Neuronal stem cell (in vitro differentiated cells): ENCODE results near the gene LSP1.

Experiments used
- DNase-seq: peaks from one replicate; pipeline ENCODE4 v3.0.0-alpha.2; 2013; ENCODE audit warnings: low spot score
- H2AFZ ChIP-seq: one replicate; pipeline ENCODE4 v1.6.1; 2013; ENCODE audit warnings: mild to moderate bottlenecking, low read length, inconsistent platforms
- H2AK5ac ChIP-seq: 2 replicates; pipeline ENCODE4 v1.6.1; 2013; ENCODE audit warnings: low read depth, mild to moderate bottlenecking, inconsistent platforms, low read length, moderate library complexity, mixed read lengths
- H2BK120ac ChIP-seq: 2 replicates; pipeline ENCODE4 v1.6.1; 2013; ENCODE audit warnings: low read depth, mild to moderate bottlenecking, inconsistent platforms, low read length, moderate library complexity, mixed read lengths
- H2BK12ac ChIP-seq: one replicate; pipeline ENCODE4 v1.6.1; 2013; ENCODE audit warnings: low read length, inconsistent platforms
- H2BK15ac ChIP-seq: 2 replicates; pipeline ENCODE4 v1.6.1; 2013; ENCODE audit warnings: mild to moderate bottlenecking, low read length, inconsistent platforms, mixed read lengths
- H2BK5ac ChIP-seq: one replicate; pipeline ENCODE4 v1.6.1; 2013; ENCODE audit warnings: inconsistent platforms, mild to moderate bottlenecking, low read length, moderate library complexity
- H3K14ac ChIP-seq: one replicate; pipeline ENCODE4 v1.6.1; 2013; ENCODE audit warnings: low read length, inconsistent platforms
- H3K18ac ChIP-seq: 2 replicates; pipeline ENCODE4 v1.6.1; 2013; ENCODE audit warnings: low read length, inconsistent platforms
- H3K23ac ChIP-seq: 2 replicates; pipeline ENCODE4 v1.6.1; 2013; ENCODE audit warnings: low read depth, mild to moderate bottlenecking, mixed read lengths, low read length, inconsistent platforms; ENCODE audit not compliant: poor library complexity
- H3K27ac ChIP-seq: replicated peaks from 3 replicates; pipeline ENCODE4 v1.5.1; 2013; ENCODE audit warnings: low read length, inconsistent platforms
- H3K27me3 ChIP-seq, 3 experiments: 2 replicates each; pipeline ENCODE4 v1.6.1; 2013; ENCODE audit warnings: low read length in 3 of 3, mild to moderate bottlenecking in 2 of 3, inconsistent platforms in 1 of 3, low read depth in 1 of 3, mixed read lengths in 1 of 3, moderate library complexity in 1 of 3; ENCODE audit not compliant: control insufficient read depth in 3 of 3, insufficient read depth in 3 of 3
- H3K36me3 ChIP-seq, 2 donors: replicated peaks in 1 of 2; 2 replicates each; pipeline ENCODE4 v1.6.1; 2013; ENCODE audit warnings: low read length in 2 of 2; ENCODE audit not compliant: control insufficient read depth in 2 of 2, insufficient read depth in 2 of 2
- H3K4ac ChIP-seq: 2 replicates; pipeline ENCODE4 v1.6.1; 2013; ENCODE audit warnings: inconsistent platforms, mild to moderate bottlenecking, low read length, moderate library complexity
- H3K4me1 ChIP-seq, 2 donors: 1 replicate in 1 of 2; 2 replicates in 1 of 2; pipeline ENCODE4 v1.6.1; 2013; ENCODE audit warnings: low read length in 2 of 2, low read depth in 1 of 2; ENCODE audit not compliant: control insufficient read depth in 2 of 2, insufficient read depth in 1 of 2
- H3K4me2 ChIP-seq: one replicate; pipeline ENCODE4 v1.6.1; 2013; ENCODE audit warnings: mild to moderate bottlenecking, low read length, inconsistent platforms; ENCODE audit not compliant: insufficient read depth, poor library complexity, severe bottlenecking
- H3K4me3 ChIP-seq, 2 donors: 2 replicates each; pipeline ENCODE4 v1.5.1; 2013; ENCODE audit warnings: low read length in 2 of 2, mild to moderate bottlenecking in 2 of 2, inconsistent platforms in 1 of 2, moderate library complexity in 1 of 2
- H3K79me1 ChIP-seq: one replicate; pipeline ENCODE4 v1.6.1; 2013; ENCODE audit warnings: low read depth, mild to moderate bottlenecking, inconsistent platforms, low read length, moderate library complexity
- H3K9ac ChIP-seq: one replicate; pipeline ENCODE4 v1.6.1; 2013; ENCODE audit warnings: mild to moderate bottlenecking, low read depth, low read length, inconsistent platforms; ENCODE audit not compliant: poor library complexity
- H3K9me3 ChIP-seq, 2 donors: replicated peaks in 1 of 2; 2 replicates each; pipeline versions ENCODE3 to v1.6.1; 2013; ENCODE audit warnings: low read length in 2 of 2, mild to moderate bottlenecking in 2 of 2, inconsistent platforms in 1 of 2, low read depth in 1 of 2, mixed read lengths in 1 of 2, moderate library complexity in 1 of 2; ENCODE audit not compliant: control insufficient read depth in 2 of 2, insufficient read depth in 1 of 2
- H4K8ac ChIP-seq: one replicate; pipeline ENCODE4 v1.6.1; 2013; ENCODE audit warnings: low read depth, mild to moderate bottlenecking, inconsistent platforms, low read length, moderate library complexity
- H4K91ac ChIP-seq: one replicate; pipeline ENCODE4 v1.6.1; 2013; ENCODE audit warnings: low read length, low read depth, mild to moderate bottlenecking, inconsistent platforms; ENCODE audit not compliant: poor library complexity
- WGBS, 2 donors: extraction: QIAGEN DNeasy Blood & Tissue Kit; methylation state at CpG; one replicate each; pipeline ENCODE4 v1.1.7; 2013; ENCODE audit warnings: missing lambda C conversion rate in 2 of 2, mixed read lengths in 1 of 2; ENCODE audit not compliant: insufficient read length in 2 of 2, insufficient replicate concordance in 1 of 2; ENCODE audit errors: extremely low coverage in 2 of 2; 5-methylcytosine and 5-hydroxymethylcytosine counted together

The LSP1 gene

DNA sequence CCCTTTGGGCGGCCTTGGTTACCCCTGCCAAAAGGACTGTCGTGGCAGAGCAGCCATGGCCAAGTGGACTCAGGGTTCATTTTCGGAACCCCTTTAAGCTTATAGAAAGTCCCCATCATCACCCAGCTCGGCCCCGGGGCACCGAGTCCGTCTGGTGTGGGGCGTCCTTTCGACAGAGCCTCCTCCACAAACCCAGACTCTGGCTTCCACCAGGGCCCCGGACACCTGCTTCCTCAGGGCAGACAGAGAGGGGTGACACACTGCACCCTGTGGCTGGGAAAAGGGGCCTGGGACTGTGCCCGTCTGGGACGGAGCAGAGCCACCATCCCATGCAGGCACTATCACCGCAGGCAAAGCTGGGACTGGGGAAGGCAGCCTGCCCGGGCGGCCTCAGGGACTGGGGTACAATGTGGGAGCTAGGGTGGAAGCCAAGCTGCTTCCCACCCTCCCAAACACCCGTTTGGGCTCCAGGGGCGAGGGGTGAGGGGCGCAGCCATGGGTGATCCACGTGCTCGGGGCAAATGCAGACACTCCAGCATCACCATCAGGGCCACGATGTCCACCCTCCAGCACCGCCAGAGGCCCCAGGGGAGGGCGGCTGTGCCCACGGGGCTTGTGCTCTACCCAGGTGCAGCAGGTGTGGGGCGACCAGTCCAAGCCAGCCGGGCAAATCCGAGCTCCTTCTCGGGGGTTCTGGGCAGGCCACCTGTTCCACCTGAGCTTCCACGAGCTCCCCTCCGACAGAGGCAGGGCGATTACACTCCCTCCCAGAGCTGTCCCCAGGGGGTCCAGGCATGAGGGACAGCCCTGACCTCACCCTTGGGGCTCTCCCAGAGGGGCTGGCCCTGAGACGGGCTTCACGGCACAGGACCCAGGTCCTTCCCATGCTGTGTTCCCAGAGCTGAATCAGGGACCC is 82.5 kb downstream of the LSP1 start:
- Histone ChIP-seq H3K4me3 (no peak overlapping the region), H2BK5ac (peak overlapping the region; percentile 53), H4K91ac (no peak overlapping the region), H3K27ac (no peak overlapping the region), H3K18ac (peak overlapping the region; percentile 76), H4K8ac (no peak overlapping the region), H2BK12ac (no peak overlapping the region), H3K27me3 (peaks cover 0 to 9% (median 0%) of the 10 kb centered on the region in 3 experiments), H2BK120ac (no peak overlapping the region), H2AK5ac (peak overlapping the region; percentile 63), H3K36me3 (no peaks in the 10 kb centered on the region), H3K9me3 (no peaks in the 10 kb centered on the region), H3K4ac (no peak overlapping the region), H2AFZ (no peak overlapping the region), H3K4me1 (peaks cover 3 to 4% of the 10 kb centered on the region in 2 donors), H3K4me2 (no peak overlapping the region), H3K23ac (peak overlapping the region; percentile 85), H3K79me1 (no peaks in the 10 kb centered on the region), H3K9ac (no peak overlapping the region), H2BK15ac (peak overlapping the region; percentile 67), H3K14ac (peak overlapping the region; percentile 21)
- WGBS, 2 donors, result no CpG with 5 or more reads among the region's 33 CpGs
- no peak for DNase-seq

DNA sequence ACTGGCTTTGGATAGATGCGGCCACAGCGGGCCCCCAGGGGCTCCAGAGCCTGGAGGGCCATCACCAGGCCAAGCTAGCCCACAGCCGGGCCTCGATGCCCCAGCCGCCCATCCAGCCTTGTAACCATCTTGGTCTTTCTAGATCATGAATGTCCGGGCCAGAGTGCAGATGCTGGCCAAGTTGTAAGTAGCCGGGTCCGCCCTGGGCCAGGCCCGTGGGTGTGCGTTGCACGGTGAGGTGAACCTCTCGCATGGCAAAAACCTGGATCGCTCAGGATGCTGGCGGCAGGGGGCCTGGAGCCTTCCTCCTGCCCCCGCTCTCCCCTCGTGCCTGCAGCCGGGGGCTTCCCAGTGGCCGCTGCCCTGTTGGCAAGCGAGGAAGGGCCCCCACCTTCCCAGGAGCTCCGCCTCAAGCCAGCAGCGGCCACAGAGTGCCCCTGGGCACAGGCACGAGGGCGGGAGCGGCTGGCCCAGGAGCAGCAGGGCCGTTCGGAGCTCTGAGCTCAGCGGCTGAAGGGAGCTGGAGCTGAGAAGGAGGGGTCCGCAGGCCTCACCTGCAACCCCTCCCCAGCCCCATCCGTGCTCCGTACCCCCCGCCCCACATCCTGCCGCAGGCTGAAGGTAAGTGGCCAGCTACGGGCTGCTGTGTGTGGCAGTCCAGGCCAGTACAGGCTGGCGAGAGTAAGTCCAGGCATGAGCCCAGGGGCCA is 83.3 kb downstream of the LSP1 start:
- Histone ChIP-seq H3K27ac (no peak overlapping the region), H3K9me3 (no peaks in the 10 kb centered on the region), H2BK12ac (no peak overlapping the region), H2BK5ac (no peak overlapping the region), H3K79me1 (no peaks in the 10 kb centered on the region), H3K9ac (no peak overlapping the region), H3K4me3 (no peak overlapping the region), H3K14ac (no peak overlapping the region), H2AK5ac (peak overlapping the region; percentile 46), H3K4ac (peak overlapping the region; percentile 76), H3K36me3 (no peaks in the 10 kb centered on the region), H4K8ac (no peak overlapping the region), H3K4me2 (no peak overlapping the region), H3K4me1 (peaks cover 3 to 4% of the 10 kb centered on the region in 2 donors), H3K27me3 (peaks cover 0 to 9% (median 0%) of the 10 kb centered on the region in 3 experiments), H2BK15ac (peak overlapping the region; percentile 67), H3K23ac (peak overlapping the region; percentile 85), H4K91ac (no peak overlapping the region), H2AFZ (peak overlapping the region; percentile 22), H2BK120ac (no peak overlapping the region), H3K18ac (peak overlapping the region; percentile 65)
- DNase-seq, result no peak
- no CpG with 5 or more reads among the region's 34 CpGs for WGBS, 2 donors

DNA sequence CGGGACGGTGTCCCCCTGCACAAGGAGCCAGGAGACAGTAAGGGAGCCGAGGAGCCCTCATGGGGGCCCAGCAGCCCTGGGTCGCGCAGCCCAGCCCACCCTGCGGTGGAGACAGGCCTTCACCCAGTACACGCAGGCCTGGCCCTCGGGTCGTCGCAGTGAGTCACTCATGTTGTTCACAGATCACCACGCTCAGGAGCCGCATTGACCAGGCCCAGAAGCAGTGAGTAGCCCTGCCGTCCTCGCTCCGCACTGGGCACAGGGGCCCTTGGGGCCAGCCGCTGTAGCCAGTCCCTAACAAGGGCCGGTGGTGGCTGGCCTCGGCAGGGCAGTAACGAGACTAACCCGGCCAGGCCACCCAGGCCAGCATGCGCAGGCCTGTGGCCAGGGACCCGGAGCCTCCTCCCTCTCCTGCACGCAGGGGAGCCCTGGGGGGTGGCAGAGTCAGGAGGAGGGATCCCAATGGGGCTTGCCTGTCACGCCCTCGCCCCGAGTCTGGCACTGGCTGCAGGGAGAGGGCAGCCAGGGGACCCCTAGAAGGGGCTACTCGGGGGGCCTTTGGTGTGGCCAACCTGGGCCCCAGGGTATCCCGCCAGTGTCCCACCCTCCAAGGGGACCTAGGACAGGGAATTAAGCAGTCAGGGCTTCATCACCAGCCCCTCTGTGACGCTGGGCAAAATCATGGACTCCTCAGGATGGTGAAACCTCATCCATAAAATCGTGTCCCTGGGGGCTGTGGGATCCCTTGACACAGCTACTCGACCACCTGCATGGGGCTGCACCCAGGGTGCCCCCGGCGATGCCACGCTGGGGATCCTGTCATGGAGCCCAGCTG is 84.1 kb downstream of the LSP1 start:
- Histone ChIP-seq H3K23ac (peak overlapping the region; percentile 65), H3K27ac (no peak overlapping the region), H2BK15ac (peak overlapping the region; percentile 67), H4K8ac (no peak overlapping the region), H3K4me2 (no peak overlapping the region), H2BK5ac (no peak overlapping the region), H3K79me1 (no peaks in the 10 kb centered on the region), H3K36me3 (no peaks in the 10 kb centered on the region), H3K9me3 (no peaks in the 10 kb centered on the region), H3K4me3 (no peak overlapping the region), H3K14ac (peak overlapping the region; percentile 9), H2AFZ (peak overlapping the region; percentile 22), H3K4ac (peak overlapping the region; percentile 76), H3K9ac (peak overlapping the region; percentile 44), H2AK5ac (peak overlapping the region; percentile 68), H4K91ac (no peak overlapping the region), H3K18ac (peak overlapping the region; percentile 65), H3K27me3 (peaks cover 0 to 9% (median 0%) of the 10 kb centered on the region in 3 experiments), H3K4me1 (peaks cover under 1% of the 10 kb centered on the region in 2 donors), H2BK120ac (no peak overlapping the region), H2BK12ac (no peak overlapping the region)
- no peak for DNase-seq
- WGBS, 2 donors, result no CpG with 5 or more reads among the region's 34 CpGs
